ENCODE data around the gene COL5A2. TPM values are rescaled to one million over a fixed set of nuclear protein-coding genes. Genes with fewer than 3 reads are reported as not detected.
A peak's percentile ranks its signal among the peaks of the same experiment; 100 is the strongest.

Gene COL5A2
- total and polyA plus RNA-seq, 8 donors, result 11.9 to 468 (median 48.1) TPM

DNA sequence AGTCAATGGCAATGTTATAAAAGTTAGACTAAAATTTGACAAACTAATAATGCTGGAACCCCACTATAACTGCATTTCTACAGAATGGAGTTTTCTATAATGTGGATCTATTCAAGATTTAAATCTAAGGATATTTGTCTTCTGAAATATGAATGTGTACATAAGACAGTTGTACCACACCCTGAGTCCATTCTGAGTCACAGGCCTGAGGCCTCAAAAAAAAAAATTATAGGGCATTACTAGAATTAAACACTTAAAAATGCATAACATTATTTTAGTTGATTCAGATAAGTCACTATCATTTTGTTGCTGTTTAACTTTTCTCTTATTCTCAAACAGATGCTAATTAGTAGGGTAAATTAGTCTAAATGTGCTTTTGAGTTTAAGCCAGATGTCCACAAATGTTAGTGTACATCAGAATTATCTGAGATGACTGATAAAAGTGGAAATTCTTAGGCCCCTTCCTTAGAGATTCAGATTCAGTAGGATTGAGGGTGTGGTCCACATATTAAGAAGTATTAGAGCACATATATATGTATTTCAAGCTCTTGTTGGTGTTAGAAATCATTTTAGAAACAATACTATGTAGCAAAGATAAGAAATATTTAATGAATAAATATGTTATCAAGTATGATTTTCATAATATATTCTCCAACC, 42.4 kb upstream of the COL5A2 start:
- peak overlapping the region in 4 of 5 donors; percentile 10 to 73 (median 54) for H3K27ac ChIP-seq
- no peaks in the 10 kb centered on the region for H3K27me3 ChIP-seq

GRCh38 chr2:189218236-189218635, 38.7 kb upstream of the COL5A2 start:
- intact Hi-C loops (cut with DNase I; ENCODE audit: low total_unique reads), result no loop called here
- Histone ChIP-seq H3K4me3 (no peak overlapping the region), H3K4me1 (peaks cover 0 to 18% (median 11%) of the 10 kb centered on the region in 4 donors), H3K27ac (no peak overlapping the region), H3K9me3 (no peaks in the 10 kb centered on the region), H3K36me3 (no peaks in the 10 kb centered on the region), H3K27me3 (no peaks in the 10 kb centered on the region)
- TF ChIP-seq POLR2A (IDR thresholded peaks at IDR 0.05), result no peak
- TF ChIP-seq EP300 (IDR thresholded peaks at IDR 0.05), result no peak
- no peak for TF ChIP-seq POLR2AphosphoS5 (IDR thresholded peaks at IDR 0.05)
- no peak for TF ChIP-seq CTCF (IDR thresholded peaks at IDR 0.05)
- no peak for DNase-seq
- WGBS, 5 donors, result 43 to 66% (median 53%) methylated on average over 2 of the region's 2 CpGs

More for the DNA sequence above, 42.4 kb upstream of the COL5A2 start:
- H3K4me1 ChIP-seq, result peaks cover 0 to 20% (median 11%) of the 10 kb centered on the region in 4 donors
- no peak for TF ChIP-seq CTCF (IDR thresholded peaks at IDR 0.05)
- TF ChIP-seq POLR2A (IDR thresholded peaks at IDR 0.05), result no peak
- no peak for TF ChIP-seq POLR2AphosphoS5 (IDR thresholded peaks at IDR 0.05)
- no peak for TF ChIP-seq EP300 (IDR thresholded peaks at IDR 0.05)
- H3K9me3 ChIP-seq, result no peaks in the 10 kb centered on the region
- intact Hi-C loops (cut with DNase I; ENCODE audit: low total_unique reads), result no loop called here
- no peaks in the 10 kb centered on the region for H3K36me3 ChIP-seq
- H3K4me3 ChIP-seq, result no peak overlapping the region
- DNase-seq, result no peak

DNA sequence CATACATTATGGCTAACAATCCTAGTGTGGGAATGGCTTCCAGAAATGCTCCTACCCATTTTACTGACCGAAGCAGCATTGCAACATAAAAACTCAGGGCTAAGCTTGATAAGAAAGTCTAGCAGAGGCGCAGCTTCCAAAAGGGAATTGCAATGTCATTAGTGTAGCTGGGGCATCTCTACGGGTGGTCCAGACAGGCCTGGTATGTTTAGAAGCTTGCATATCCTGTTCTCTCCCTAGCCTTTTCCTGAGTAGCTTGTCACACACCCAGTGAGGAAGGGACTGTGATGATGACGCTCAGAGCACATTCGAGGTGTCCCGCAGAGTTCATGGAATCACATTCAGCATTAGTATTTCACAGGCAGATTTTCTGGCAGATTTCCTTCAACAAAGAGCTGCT, 38.0 kb upstream of the COL5A2 start:
- TF ChIP-seq POLR2A (IDR thresholded peaks at IDR 0.05), result no peak
- TF ChIP-seq CTCF (IDR thresholded peaks at IDR 0.05), result no peak
- TF ChIP-seq EP300 (IDR thresholded peaks at IDR 0.05), result no peak
- no peak for TF ChIP-seq POLR2AphosphoS5 (IDR thresholded peaks at IDR 0.05)
- peak in 1 of 2 donors; percentile 41 for DNase-seq
- Histone ChIP-seq H3K27me3 (no peaks in the 10 kb centered on the region), H3K4me1 (peaks cover 0 to 11% (median 8%) of the 10 kb centered on the region in 4 donors), H3K27ac (no peak overlapping the region), H3K9me3 (no peaks in the 10 kb centered on the region), H3K4me3 (no peak overlapping the region), H3K36me3 (no peaks in the 10 kb centered on the region)
- 61 to 68% (median 64%) methylated on average over 6 of the region's 6 CpGs for WGBS, 5 donors
- intact Hi-C loops (cut with DNase I; ENCODE audit: low total_unique reads), result no loop called here

- 88 to 94% (median 91%) methylated on average over 3 of the region's 3 CpGs for WGBS, 5 donors
- Histone ChIP-seq H3K36me3 (no peaks in the 10 kb centered on the region), H3K27me3 (no peaks in the 10 kb centered on the region), H3K4me3 (no peak overlapping the region), H3K9me3 (no peaks in the 10 kb centered on the region), H3K27ac (no peak overlapping the region), H3K4me1 (peaks cover 0 to 8% (median 5%) of the 10 kb centered on the region in 4 donors)
- no peak for DNase-seq
- intact Hi-C loops (cut with DNase I; ENCODE audit: low total_unique reads), result no loop called here
- no peak for TF ChIP-seq POLR2A (IDR thresholded peaks at IDR 0.05)
- TF ChIP-seq EP300 (IDR thresholded peaks at IDR 0.05), result no peak
- no peak for TF ChIP-seq POLR2AphosphoS5 (IDR thresholded peaks at IDR 0.05)
- TF ChIP-seq CTCF (IDR thresholded peaks at IDR 0.05), result no peak
Measured at GRCh38 chr2:189217051-189217450, 37.5 kb upstream of the COL5A2 start.

Measured in stomach (tissue), 9 donors.